ACC112 (cell line): Measurements from ENCODE around the gene DNAH17.

Experiments
- H2AFZ ChIP-seq: fragments of 200-600 bp; sonication (generic); one replicate; pipeline ENCODE4 v1.6.0; 2017; ENCODE audit warnings: antibody characterized with exemption, low read length; ENCODE audit not compliant: unreplicated experiment
- H3K27ac ChIP-seq: fragments of 200-600 bp; sonication (generic); 2 replicates; pipeline ENCODE4 v1.5.1; 2014; ENCODE audit warnings: low read depth, mild to moderate bottlenecking, antibody characterized with exemption, low read length, moderate library complexity
- H3K27me3 ChIP-seq: fragments of 200-600 bp; sonication (generic); 2 replicates; pipeline ENCODE4 v1.6.1; 2014; ENCODE audit warnings: mild to moderate bottlenecking, antibody characterized with exemption, low read length, moderate library complexity, mixed read lengths; ENCODE audit not compliant: insufficient read depth
- H3K36me3 ChIP-seq: fragments of 200-600 bp; sonication (generic); 2 replicates; pipeline ENCODE4 v1.6.1; 2016; ENCODE audit warnings: mild to moderate bottlenecking, antibody characterized with exemption, low read length, moderate library complexity, mixed read lengths; ENCODE audit not compliant: insufficient read depth
- H3K4me1 ChIP-seq: fragments of 200-600 bp; sonication (generic); one replicate; pipeline ENCODE4 v1.6.1; 2016; ENCODE audit warnings: low read length, mixed read lengths; ENCODE audit not compliant: insufficient read depth, unreplicated experiment, control insufficient read depth
- H3K4me3 ChIP-seq: fragments of 200-600 bp; sonication (generic); 2 replicates; pipeline ENCODE4 v1.5.1; 2014; ENCODE audit warnings: mild to moderate bottlenecking, low read depth, low read length
- H3K79me2 ChIP-seq: fragments of 200-600 bp; sonication (generic); one replicate; pipeline ENCODE4 v1.6.0; 2016; ENCODE audit warnings: low read length; ENCODE audit not compliant: control insufficient read depth, unreplicated experiment, insufficient read depth

DNAH17 gene

GRCh38 chr17:78530675-78531074 is 46.5 kb downstream of the DNAH17 start:
- H3K27ac ChIP-seq: no peak overlapping the region
- no peaks in the 10 kb centered on the region for H3K36me3 ChIP-seq
- H3K27me3 ChIP-seq: no peaks in the 10 kb centered on the region
- peaks cover 6% of the 10 kb centered on the region for H3K4me1 ChIP-seq
- H3K79me2 ChIP-seq: no peaks in the 10 kb centered on the region
- H2AFZ ChIP-seq: no peak overlapping the region
- no peak overlapping the region for H3K4me3 ChIP-seq

GRCh38 chr17:78529871-78530670 is 47.1 kb downstream of the DNAH17 start:
- Histone ChIP-seq H3K36me3 (no peaks in the 10 kb centered on the region), H3K79me2 (no peaks in the 10 kb centered on the region), H3K4me1 (peaks cover 6% of the 10 kb centered on the region), H3K4me3 (no peak overlapping the region), H3K27me3 (no peaks in the 10 kb centered on the region), H3K27ac (no peak overlapping the region), H2AFZ (no peak overlapping the region)

GRCh38 chr17:78529251-78529650 is 47.9 kb downstream of the DNAH17 start:
- Histone ChIP-seq H3K27me3 (no peaks in the 10 kb centered on the region), H2AFZ (no peak overlapping the region), H3K4me3 (no peak overlapping the region), H3K36me3 (no peaks in the 10 kb centered on the region), H3K4me1 (peaks cover 6% of the 10 kb centered on the region), H3K27ac (no peak overlapping the region), H3K79me2 (no peaks in the 10 kb centered on the region)

- Histone ChIP-seq H3K27ac (no peak overlapping the region), H3K4me3 (no peak overlapping the region), H3K79me2 (no peaks in the 10 kb centered on the region), H2AFZ (no peak overlapping the region), H3K4me1 (peaks cover 6% of the 10 kb centered on the region), H3K27me3 (no peaks in the 10 kb centered on the region), H3K36me3 (no peaks in the 10 kb centered on the region)
These were observed 48.7 kb downstream of the DNAH17 start for GRCh38 chr17:78528541-78528940.

- Histone ChIP-seq H3K4me1 (no peaks in the 10 kb centered on the region), H3K27me3 (no peaks in the 10 kb centered on the region), H3K4me3 (no peak overlapping the region), H3K27ac (no peak overlapping the region), H3K36me3 (no peaks in the 10 kb centered on the region), H3K79me2 (no peaks in the 10 kb centered on the region), H2AFZ (no peak overlapping the region)
These were observed 49.9 kb downstream of the DNAH17 start for GRCh38 chr17:78527345-78527744.

GRCh38 chr17:78526231-78527025 is 50.8 kb downstream of the DNAH17 start:
- H3K36me3 ChIP-seq: no peaks in the 10 kb centered on the region
- H3K4me3 ChIP-seq: no peak overlapping the region
- H3K27me3 ChIP-seq: no peaks in the 10 kb centered on the region
- H2AFZ ChIP-seq: no peak overlapping the region
- no peaks in the 10 kb centered on the region for H3K4me1 ChIP-seq
- H3K27ac ChIP-seq: no peak overlapping the region
- H3K79me2 ChIP-seq: no peaks in the 10 kb centered on the region

- Histone ChIP-seq H3K4me3 (no peak overlapping the region), H3K27me3 (no peaks in the 10 kb centered on the region), H2AFZ (no peak overlapping the region), H3K79me2 (no peaks in the 10 kb centered on the region), H3K36me3 (no peaks in the 10 kb centered on the region), H3K4me1 (no peaks in the 10 kb centered on the region), H3K27ac (no peak overlapping the region)
These were observed 51.6 kb downstream of the DNAH17 start for GRCh38 chr17:78525511-78526160.

GRCh38 chr17:78524870-78525510 is 52.2 kb downstream of the DNAH17 start:
- H3K27me3 ChIP-seq: no peaks in the 10 kb centered on the region
- H3K36me3 ChIP-seq: no peaks in the 10 kb centered on the region
- H3K4me1 ChIP-seq: no peaks in the 10 kb centered on the region
- H3K27ac ChIP-seq: no peak overlapping the region
- H3K4me3 ChIP-seq: no peak overlapping the region
- H3K79me2 ChIP-seq: no peaks in the 10 kb centered on the region
- H2AFZ ChIP-seq: no peak overlapping the region

GRCh38 chr17:78523934-78524655 is 53.1 kb downstream of the DNAH17 start:
- no peak overlapping the region for H3K27ac ChIP-seq

More at GRCh38 chr17:78523934-78524655, 53.1 kb downstream of the DNAH17 start:
- Histone ChIP-seq H3K4me1 (no peaks in the 10 kb centered on the region), H3K4me3 (no peak overlapping the region), H2AFZ (no peak overlapping the region), H3K27me3 (no peaks in the 10 kb centered on the region), H3K36me3 (no peaks in the 10 kb centered on the region), H3K79me2 (no peaks in the 10 kb centered on the region)
